Measurements from ENCODE around the gene INTS14. TPM values are rescaled to one million over a fixed set of nuclear protein-coding genes. Genes with fewer than 3 reads are reported as not detected.

Gene INTS14
- total and polyA plus RNA-seq, 8 donors = 32.3 to 50.9 (median 49.1) TPM

Other genes starting within 250 kb of the INTS14 start
- under 1 TPM in 1 of 2 donors, not detected in 1; 0.20 TPM for gene IGDCC3, start 233.1 kb downstream of the INTS14 start, total RNA-seq
- 10 to 100 TPM in 5 of 6 donors, 1 to 10 TPM in 1; 6.3 to 12.8 (median 12.1) TPM for gene IGDCC3, start 233.1 kb downstream of the INTS14 start, polyA plus RNA-seq (ENCODE audit: insufficient read length in 6 of 6)
- 1 to 10 TPM; 1.9 to 5.4 TPM for gene IGDCC4, start 188.2 kb downstream of the INTS14 start, total RNA-seq
- 10 to 100 TPM; 32.6 to 48.4 (median 38.8) TPM for gene IGDCC4, start 188.2 kb downstream of the INTS14 start, polyA plus RNA-seq (ENCODE audit: insufficient read length in 6 of 6)
- 10 to 100 TPM; 31.7 to 35.0 TPM for gene DPP8, start 93.4 kb downstream of the INTS14 start, total RNA-seq
- 10 to 100 TPM; 30.1 to 33.6 (median 31.7) TPM for gene DPP8, start 93.4 kb downstream of the INTS14 start, polyA plus RNA-seq (ENCODE audit: insufficient read length in 6 of 6)
- gene HACD3, start 80.7 kb downstream of the INTS14 start, total RNA-seq = 10 to 100 TPM; 51.1 to 86.4 TPM
- gene HACD3, start 80.7 kb downstream of the INTS14 start, polyA plus RNA-seq (ENCODE audit: insufficient read length in 6 of 6) = 100 to 1,000 TPM; 155 to 191 (median 167) TPM
- gene SLC24A1, start 10.8 kb upstream of the INTS14 start, total RNA-seq = 1 to 10 TPM; 8.3 to 9.7 TPM
- 10 to 100 TPM; 23.3 to 29.1 (median 27.0) TPM for gene SLC24A1, start 10.8 kb upstream of the INTS14 start, polyA plus RNA-seq (ENCODE audit: insufficient read length in 6 of 6)
- gene DENND4A, start 181.2 kb upstream of the INTS14 start, total RNA-seq = 10 to 100 TPM; 23.5 to 26.3 TPM
- 10 to 100 TPM; 20.6 to 25.2 (median 23.6) TPM for gene DENND4A, start 181.2 kb upstream of the INTS14 start, polyA plus RNA-seq (ENCODE audit: insufficient read length in 6 of 6)

Measured in left lung (tissue), 8 donors.